Activated naive CD8-positive, alpha-beta T cell treated with anti-CD3 and anti-CD28 coated beads, Interleukin-2, amount 10 ng/mL, durations not matched to agents 7 days and 5 days (primary cell): ENCODE results near the gene PMM2. TPM values are rescaled to one million over a fixed set of nuclear protein-coding genes. Genes with fewer than 3 reads are reported as not detected.
"Not testable (repeated sequence)": the region's sequence is repeated elsewhere in the genome, so short reads cannot be mapped to it uniquely, and the experiment has no call there.

ENCODE experiments used
- ATAC-seq: fragments of 150-1000 bp; cut with Tn5 transposase; one replicate; pipeline ENCODE4 v1.10.0; 2021; ENCODE audit warnings: low read depth, moderate library complexity
- POLR2A ChIA-PET: fragments of 350-600 bp; sonication (Branson Sonifier 250); formaldehyde crosslinking; loops from one replicate; lab custom pipeline; 2021; ENCODE audit warnings: antibody characterized with exemption; lab: Charles Lee
- DNase-seq: peaks from one replicate; pipeline ENCODE4 v3.0.0; 2021
- H3K27ac Mint-ChIP-seq: one replicate; pipeline ENCODE4 v1.8.0; 2022; ENCODE audit warnings: mild to moderate bottlenecking, mixed read lengths
- H3K27me3 Mint-ChIP-seq: one replicate; pipeline ENCODE4 v1.8.0; 2022; ENCODE audit warnings: mild to moderate bottlenecking, moderate library complexity, mixed read lengths
- H3K36me3 Mint-ChIP-seq: one replicate; pipeline ENCODE4 v1.8.0; 2021; ENCODE audit warnings: mild to moderate bottlenecking, mixed read lengths
- H3K4me1 Mint-ChIP-seq: one replicate; pipeline ENCODE4 v1.8.0; 2021; ENCODE audit warnings: mixed read lengths
- H3K4me3 Mint-ChIP-seq: one replicate; pipeline ENCODE4 v1.8.0; 2022; ENCODE audit warnings: mild to moderate bottlenecking, moderate library complexity, mixed read lengths
- H3K9me3 Mint-ChIP-seq: one replicate; pipeline ENCODE4 v1.8.0; 2021; ENCODE audit warnings: mixed read lengths
- total RNA-seq, 2 experiments: library from RNA; stranded (reverse); gene quantifications; one replicate each; pipeline ENCODE4 v1.2.3, GENCODE V29; 2021

The PMM2 gene
- total RNA-seq, 2 experiments from 2014 or later: 36.4 to 38.5 TPM

DNA sequence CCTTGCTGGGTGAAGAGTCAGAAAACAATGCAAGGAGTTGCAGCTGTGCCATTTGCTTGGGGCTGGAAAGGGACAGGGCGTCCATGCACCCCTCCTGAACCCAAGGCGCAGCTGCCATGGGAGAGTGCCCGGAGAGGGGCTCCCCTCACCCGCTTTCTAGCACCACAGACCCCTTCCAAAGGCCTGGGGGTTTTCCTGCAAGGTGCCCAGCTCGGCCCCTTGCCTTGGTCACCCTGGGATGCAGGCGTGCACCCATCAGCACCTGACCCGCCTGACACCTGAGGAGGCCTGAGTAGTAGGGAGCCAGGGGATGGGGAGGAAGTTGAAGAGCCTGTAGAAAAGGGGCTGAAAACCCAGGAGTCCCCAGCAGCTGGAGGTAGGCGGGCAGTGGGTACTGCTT, 30.5 kb upstream of the PMM2 start:
- Mint-ChIP-seq H3K27ac (no peak overlapping the region), H3K36me3 (no peaks in the 10 kb centered on the region), H3K4me3 (no peak overlapping the region), H3K9me3 (no peaks in the 10 kb centered on the region), H3K27me3 (no peaks in the 10 kb centered on the region), H3K4me1 (no peaks in the 10 kb centered on the region)
- DNase-seq (no peak), ATAC-seq (no peak)
- POLR2A ChIA-PET: no interaction called here

DNA sequence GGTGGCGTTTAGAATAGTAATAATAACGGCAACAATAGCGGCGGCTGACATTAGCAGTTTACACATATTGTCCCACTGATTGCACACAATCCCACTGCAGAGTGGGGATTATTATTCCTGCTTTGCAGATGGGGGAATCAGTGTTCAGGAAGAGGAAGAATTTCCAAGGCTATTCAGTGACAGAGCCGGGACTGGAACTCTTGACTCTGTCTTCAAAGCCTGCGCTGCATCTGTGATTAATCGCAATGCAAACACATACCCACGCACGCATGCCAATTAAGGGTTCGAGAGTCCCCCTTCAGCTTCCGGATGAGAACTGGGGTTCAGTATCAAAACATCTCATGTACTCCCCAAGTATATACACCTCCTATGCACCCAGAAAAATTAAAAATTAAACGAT, 29.4 kb upstream of the PMM2 start:
- H3K27ac Mint-ChIP-seq: no peak overlapping the region
- POLR2A ChIA-PET: no interaction called here
- no peak overlapping the region for H3K4me3 Mint-ChIP-seq
- no peaks in the 10 kb centered on the region for H3K4me1 Mint-ChIP-seq
- no peaks in the 10 kb centered on the region for H3K27me3 Mint-ChIP-seq
- H3K9me3 Mint-ChIP-seq: no peaks in the 10 kb centered on the region
- ATAC-seq: no peak
- no peak for DNase-seq
- no peaks in the 10 kb centered on the region for H3K36me3 Mint-ChIP-seq

GRCh38 chr16:8768692-8769091, 28.9 kb upstream of the PMM2 start:
- no peaks in the 10 kb centered on the region for H3K27me3 Mint-ChIP-seq
- H3K4me1 Mint-ChIP-seq: no peaks in the 10 kb centered on the region
- POLR2A ChIA-PET: no interaction called here
- H3K9me3 Mint-ChIP-seq: no peaks in the 10 kb centered on the region
- no peak overlapping the region for H3K27ac Mint-ChIP-seq
- H3K36me3 Mint-ChIP-seq: no peaks in the 10 kb centered on the region
- no peak for ATAC-seq
- no peak overlapping the region for H3K4me3 Mint-ChIP-seq
- no peak for DNase-seq

DNA sequence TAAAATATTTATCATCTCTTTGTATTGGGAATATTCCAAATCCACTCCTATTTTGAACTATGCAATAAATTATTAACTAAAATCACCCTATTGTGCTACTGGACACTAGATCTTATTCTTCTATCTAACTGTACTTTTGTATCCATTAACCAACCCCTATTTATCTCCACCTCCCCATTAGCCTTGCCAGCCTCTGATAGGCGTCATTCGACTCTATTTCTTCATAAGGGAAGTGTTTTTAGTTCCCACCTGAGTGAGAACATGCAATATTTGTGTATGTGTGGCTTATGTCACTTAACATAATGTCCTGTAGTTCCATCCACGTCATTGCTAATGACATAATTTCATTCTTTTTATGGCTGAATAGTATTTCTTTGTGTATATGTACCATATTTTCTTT, 24.1 kb upstream of the PMM2 start:
- no peak overlapping the region for H3K4me3 Mint-ChIP-seq
- POLR2A ChIA-PET: no interaction called here
- no peak for DNase-seq
- no peak for ATAC-seq
- no peak overlapping the region for H3K27ac Mint-ChIP-seq
- H3K27me3 Mint-ChIP-seq: no peaks in the 10 kb centered on the region
- H3K36me3 Mint-ChIP-seq: peaks cover 2% of the 10 kb centered on the region
- no peaks in the 10 kb centered on the region for H3K4me1 Mint-ChIP-seq
- H3K9me3 Mint-ChIP-seq: no peaks in the 10 kb centered on the region

- POLR2A ChIA-PET: no interaction called here
- Mint-ChIP-seq H3K4me1 (no peaks in the 10 kb centered on the region), H3K27me3 (no peaks in the 10 kb centered on the region), H3K36me3 (peaks cover 2% of the 10 kb centered on the region), H3K9me3 (no peaks in the 10 kb centered on the region), H3K27ac (no peak overlapping the region), H3K4me3 (no peak overlapping the region)
- DNase-seq (no peak), ATAC-seq (no peak)
Measured at GRCh38 chr16:8774208-8774607, 23.4 kb upstream of the PMM2 start.

- peaks cover 2% of the 10 kb centered on the region for H3K36me3 Mint-ChIP-seq
- H3K9me3 Mint-ChIP-seq: no peaks in the 10 kb centered on the region
- ATAC-seq (no peak), DNase-seq (no peak)
- POLR2A ChIA-PET: no interaction called here
- no peak overlapping the region for H3K27ac Mint-ChIP-seq
- H3K4me3 Mint-ChIP-seq: no peak overlapping the region
- H3K4me1 Mint-ChIP-seq: no peaks in the 10 kb centered on the region
- no peaks in the 10 kb centered on the region for H3K27me3 Mint-ChIP-seq
Measured at GRCh38 chr16:8775359-8775758, 22.3 kb upstream of the PMM2 start.

DNA sequence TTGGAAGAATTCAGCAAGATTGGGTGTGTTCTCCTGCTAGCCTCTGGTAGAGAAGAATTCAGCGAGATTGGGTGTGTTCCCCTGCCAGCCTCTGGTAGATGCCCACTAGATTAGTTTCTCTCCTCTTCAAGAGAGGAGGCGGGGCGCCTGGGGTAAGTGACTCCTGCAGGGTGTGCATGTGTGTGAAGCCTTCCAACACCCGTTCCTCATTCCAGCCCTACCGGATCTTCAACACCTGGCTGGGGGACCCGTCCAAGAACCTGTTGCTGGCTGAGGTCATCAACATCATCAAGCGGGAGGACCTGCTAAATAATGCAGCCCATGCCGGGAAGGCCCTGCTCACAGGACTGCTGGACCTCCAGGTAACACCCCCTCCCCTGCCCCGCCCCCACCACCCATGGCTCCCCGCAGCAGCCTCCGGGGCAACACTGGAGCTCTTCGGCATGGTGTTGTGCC, 21.5 kb upstream of the PMM2 start:
- H3K36me3 Mint-ChIP-seq: peaks cover 2% of the 10 kb centered on the region
- DNase-seq: no peak
- no peaks in the 10 kb centered on the region for H3K27me3 Mint-ChIP-seq
- no peak overlapping the region for H3K27ac Mint-ChIP-seq
- ATAC-seq: no peak
- H3K4me1 Mint-ChIP-seq: no peaks in the 10 kb centered on the region
- no peak overlapping the region for H3K4me3 Mint-ChIP-seq
- POLR2A ChIA-PET: no interaction called here
- no peaks in the 10 kb centered on the region for H3K9me3 Mint-ChIP-seq

GRCh38 chr16:8777217-8777616, 20.4 kb upstream of the PMM2 start:
- no peaks in the 10 kb centered on the region for H3K4me1 Mint-ChIP-seq
- H3K27me3 Mint-ChIP-seq: no peaks in the 10 kb centered on the region
- H3K36me3 Mint-ChIP-seq: peaks cover 2% of the 10 kb centered on the region
- no peak overlapping the region for H3K4me3 Mint-ChIP-seq
- DNase-seq: no peak
- POLR2A ChIA-PET: no interaction called here
- H3K27ac Mint-ChIP-seq: no peak overlapping the region
- ATAC-seq: no peak
- no peaks in the 10 kb centered on the region for H3K9me3 Mint-ChIP-seq

GRCh38 chr16:8781797-8782196, 15.8 kb upstream of the PMM2 start:
- Mint-ChIP-seq H3K27me3 (no peaks in the 10 kb centered on the region), H3K4me3 (no peak overlapping the region), H3K27ac (no peak overlapping the region), H3K36me3 (peaks cover 2% of the 10 kb centered on the region), H3K4me1 (no peaks in the 10 kb centered on the region), H3K9me3 (no peaks in the 10 kb centered on the region)
- POLR2A ChIA-PET: no interaction called here
- ATAC-seq: no peak
- no peak for DNase-seq

DNA sequence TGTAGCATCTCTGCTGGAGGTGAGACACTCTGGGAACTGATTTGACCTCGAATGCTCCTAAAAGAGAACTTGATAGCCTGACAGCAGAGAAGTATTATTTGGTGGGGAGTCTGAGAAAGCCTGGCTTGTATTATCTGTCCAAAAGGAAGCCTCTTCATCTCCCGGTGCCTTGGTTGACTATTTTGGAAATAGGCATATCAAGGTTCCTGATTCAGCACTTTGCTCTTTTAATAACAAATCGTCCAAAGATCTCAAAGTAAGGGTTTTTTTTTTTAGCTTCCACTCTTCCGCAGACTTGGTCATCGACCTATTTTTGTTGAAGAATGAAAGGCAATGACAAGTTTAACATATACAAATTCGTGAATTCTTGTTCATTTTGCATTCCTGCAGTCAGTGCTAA, 15.0 kb upstream of the PMM2 start:
- Mint-ChIP-seq H3K9me3 (no peaks in the 10 kb centered on the region), H3K4me1 (no peaks in the 10 kb centered on the region), H3K27me3 (no peaks in the 10 kb centered on the region), H3K27ac (no peak overlapping the region), H3K4me3 (no peak overlapping the region), H3K36me3 (no peaks in the 10 kb centered on the region)
- POLR2A ChIA-PET: no interaction called here
- ATAC-seq (no peak), DNase-seq (no peak)

DNA sequence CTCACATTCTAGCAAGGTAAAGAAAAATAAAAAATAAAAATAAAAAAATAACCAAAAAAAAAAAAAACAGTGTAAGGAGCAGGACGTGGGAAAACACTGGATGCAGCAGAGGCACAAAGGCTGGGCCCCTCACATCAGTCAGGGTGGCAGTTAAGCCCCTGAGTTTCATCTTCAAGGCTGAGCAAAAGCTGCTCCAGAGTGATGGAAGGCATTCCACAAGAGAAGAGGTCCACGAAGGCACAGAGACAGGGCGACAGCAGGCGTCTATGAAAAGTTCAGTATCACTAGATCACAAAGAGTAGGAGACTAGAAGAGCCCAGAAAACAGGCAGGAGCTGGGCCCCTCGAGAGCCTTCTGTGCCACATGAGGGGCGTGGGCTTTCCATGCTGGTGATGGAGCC, 12.2 kb upstream of the PMM2 start:
- H3K4me3 Mint-ChIP-seq: no peak overlapping the region
- DNase-seq: no peak
- no peaks in the 10 kb centered on the region for H3K9me3 Mint-ChIP-seq
- no peaks in the 10 kb centered on the region for H3K4me1 Mint-ChIP-seq
- H3K27me3 Mint-ChIP-seq: no peaks in the 10 kb centered on the region
- H3K36me3 Mint-ChIP-seq: no peaks in the 10 kb centered on the region
- no peak overlapping the region for H3K27ac Mint-ChIP-seq
- POLR2A ChIA-PET: no interaction called here
- no peak for ATAC-seq

DNA sequence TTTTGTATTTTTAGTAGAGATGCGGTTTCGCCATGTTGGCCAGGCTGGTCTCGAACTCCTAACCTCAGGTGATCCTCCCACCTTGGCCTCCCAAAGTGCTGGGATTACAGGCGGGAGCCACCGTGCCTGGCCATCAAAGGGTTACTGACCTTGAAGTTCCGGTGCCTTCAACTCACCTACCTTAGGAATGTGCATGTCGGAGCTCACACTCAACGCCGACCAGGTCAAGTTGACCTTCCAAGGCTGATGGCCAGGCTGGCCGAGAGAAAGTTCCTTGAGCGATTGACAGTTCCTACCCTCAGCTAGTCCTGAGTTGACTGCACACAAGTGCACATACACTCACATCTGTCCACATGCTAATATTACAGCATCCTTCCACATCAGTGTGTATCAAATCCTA, 11.3 kb upstream of the PMM2 start:
- DNase-seq, H3K4me3 Mint-ChIP-seq, H3K36me3 Mint-ChIP-seq, POLR2A ChIA-PET, H3K27ac Mint-ChIP-seq, H3K27me3 Mint-ChIP-seq, ATAC-seq, H3K9me3 Mint-ChIP-seq, H3K4me1 Mint-ChIP-seq: not testable (repeated sequence)

DNA sequence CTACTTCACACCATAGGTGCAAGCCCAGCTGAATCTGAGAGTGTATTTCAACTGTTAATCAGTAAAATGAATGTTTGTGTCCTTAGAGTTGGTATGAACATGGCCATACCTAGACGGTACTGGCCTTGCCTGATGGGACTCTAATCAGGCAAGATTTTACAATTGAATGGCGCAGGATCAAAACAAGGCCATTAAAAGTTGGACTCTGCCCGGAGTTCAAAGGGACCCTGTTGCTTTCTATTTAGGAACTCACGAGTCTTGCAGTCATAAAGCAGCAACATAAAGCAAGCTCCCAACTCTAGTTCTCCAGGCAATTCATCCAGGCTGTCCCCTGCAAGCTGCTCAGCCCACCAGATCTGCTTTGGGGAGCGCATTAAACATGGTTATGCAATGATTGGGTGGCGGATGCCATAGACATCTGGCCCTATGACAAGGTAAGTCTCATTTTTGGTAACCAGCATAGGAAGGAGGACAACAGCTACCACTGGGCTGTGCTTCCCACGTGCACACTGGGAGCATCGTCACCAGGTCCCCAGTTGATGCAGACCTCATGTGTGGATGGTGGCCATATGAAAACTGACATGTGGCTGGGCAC, 9.0 kb upstream of the PMM2 start:
- POLR2A ChIA-PET: no interaction called here
- Mint-ChIP-seq H3K36me3 (no peaks in the 10 kb centered on the region), H3K4me3 (no peak overlapping the region), H3K27ac (no peak overlapping the region), H3K9me3 (no peaks in the 10 kb centered on the region), H3K4me1 (no peaks in the 10 kb centered on the region), H3K27me3 (no peaks in the 10 kb centered on the region)
- ATAC-seq: no peak
- DNase-seq: no peak

DNA sequence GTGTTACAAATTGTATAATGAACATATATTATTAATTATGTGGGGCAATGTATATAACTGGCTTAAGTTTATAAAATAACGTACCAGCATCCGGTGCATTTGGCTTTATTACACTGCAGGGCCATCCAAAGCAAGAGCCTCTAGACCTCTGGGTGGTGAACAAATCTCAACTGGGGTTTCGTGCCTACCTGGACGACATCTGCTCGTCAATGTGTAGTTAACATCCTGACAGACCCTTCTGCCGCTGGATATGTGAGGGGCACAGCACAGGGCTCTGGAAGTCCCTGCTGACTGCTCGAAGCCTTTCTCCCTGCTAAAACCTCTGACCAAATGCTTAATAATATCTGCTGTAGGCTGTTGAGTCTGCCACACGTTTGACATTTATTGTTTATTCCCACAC, 2.5 kb upstream of the PMM2 start:
- H3K27ac Mint-ChIP-seq: no peak overlapping the region
- H3K4me1 Mint-ChIP-seq: peaks cover 30% of the 10 kb centered on the region
- DNase-seq (no peak), ATAC-seq (no peak)
- H3K4me3 Mint-ChIP-seq: no peak overlapping the region
- POLR2A ChIA-PET: no interaction called here
- H3K36me3 Mint-ChIP-seq: peaks cover 4% of the 10 kb centered on the region
- H3K9me3 Mint-ChIP-seq: no peaks in the 10 kb centered on the region
- no peaks in the 10 kb centered on the region for H3K27me3 Mint-ChIP-seq

GRCh38 chr16:8795818-8796217, 1.8 kb upstream of the PMM2 start:
- no peak for DNase-seq
- H3K27me3 Mint-ChIP-seq: no peaks in the 10 kb centered on the region
- peaks cover 4% of the 10 kb centered on the region for H3K36me3 Mint-ChIP-seq
- POLR2A ChIA-PET: interaction anchor here (3.4 kb wide), 1 partner anchor 72 kb away, joined by 44 read pairs; the partner anchor contains the start of gene CARHSP1
- H3K4me1 Mint-ChIP-seq: peaks cover 32% of the 10 kb centered on the region
- peak overlapping the region; percentile 93 for H3K4me3 Mint-ChIP-seq
- ATAC-seq: no peak
- no peaks in the 10 kb centered on the region for H3K9me3 Mint-ChIP-seq
- H3K27ac Mint-ChIP-seq: no peak overlapping the region
